BLaER1 (cell line): ENCODE data around the gene SGTB.

Experiments used
- H3K27ac ChIP-seq: shearing (Covaris generic); formaldehyde crosslinking; 2 replicates; pipeline ENCODE4 v1.8.1; 2022
- H3K27me3 ChIP-seq: shearing (Covaris generic); formaldehyde crosslinking; 2 replicates; pipeline ENCODE4 v1.8.1; 2022
- H3K36me3 ChIP-seq: shearing (Covaris generic); formaldehyde crosslinking; 2 replicates; pipeline ENCODE4 v1.8.1; 2022
- H3K4me1 ChIP-seq: shearing (Covaris generic); formaldehyde crosslinking; 2 replicates; pipeline ENCODE4 v1.8.1; 2022
- H3K4me2 ChIP-seq: shearing (Covaris generic); formaldehyde crosslinking; 2 replicates; pipeline ENCODE4 v1.8.1; 2022
- H3K4me3 ChIP-seq: shearing (Covaris generic); formaldehyde crosslinking; 2 replicates; pipeline ENCODE4 v1.8.1; 2022
- H3K9ac ChIP-seq: shearing (Covaris generic); formaldehyde crosslinking; 2 replicates; pipeline ENCODE4 v1.8.1; 2022
- H3K9me3 ChIP-seq: shearing (Covaris generic); formaldehyde crosslinking; 2 replicates; pipeline ENCODE4 v1.8.1; 2022
- H4K20me1 ChIP-seq: shearing (Covaris generic); formaldehyde crosslinking; 2 replicates; pipeline ENCODE4 v1.8.1; 2022
- Cebpa-rat ChIP-seq: shearing (Covaris generic); IDR thresholded peaks from 2 replicates; pipeline ENCODE4 v1.8.1; 2022

The SGTB gene

DNA sequence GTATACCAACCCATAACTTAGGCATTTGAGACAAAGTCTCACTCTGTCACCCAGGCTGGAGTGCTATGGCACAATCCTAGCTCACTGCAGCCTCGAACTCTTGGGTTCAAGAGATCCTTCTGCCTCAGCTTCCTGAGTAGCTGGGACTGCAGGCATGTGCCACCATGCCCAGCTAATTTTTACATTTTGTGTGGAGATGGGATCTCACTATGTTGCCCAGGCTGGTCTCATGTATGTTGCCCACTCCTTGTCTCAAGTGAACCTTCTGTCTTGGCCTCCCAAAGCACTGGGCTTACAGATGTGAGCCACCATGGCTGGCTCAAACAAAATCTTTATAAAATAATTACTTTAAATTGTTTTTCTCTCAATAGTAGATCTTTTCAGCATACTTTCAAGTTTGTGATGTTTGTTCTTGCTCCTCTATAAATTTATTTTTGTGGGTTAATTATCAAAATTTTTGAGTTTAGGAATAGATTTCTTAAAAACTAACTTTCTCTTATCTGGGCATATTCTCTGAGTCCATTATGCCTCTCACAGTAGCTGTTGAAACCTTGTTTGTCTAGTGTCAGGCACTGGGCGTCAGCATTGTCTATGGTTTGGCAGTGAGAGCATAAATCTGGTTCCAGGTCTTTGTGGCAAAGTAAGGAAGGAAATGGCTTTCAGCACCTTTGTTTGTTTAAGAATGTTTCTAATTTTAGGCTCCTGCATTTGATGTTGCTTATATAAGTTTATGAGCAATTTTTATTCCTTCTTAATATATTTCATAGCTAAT is 38.8 kb upstream of the SGTB start:
- Histone ChIP-seq H3K9me3 (no peaks in the 10 kb centered on the region), H3K4me3 (no peak overlapping the region), H3K27me3 (no peaks in the 10 kb centered on the region), H3K27ac (no peak overlapping the region), H3K9ac (no peak overlapping the region), H3K4me1 (peaks cover 4% of the 10 kb centered on the region; the same call in 1 of the 2 replicates), H3K4me2 (no peak overlapping the region), H3K36me3 (peaks cover 32% of the 10 kb centered on the region), H4K20me1 (peaks cover 18% of the 10 kb centered on the region; the same call in 1 of the 2 replicates)
- no peak for TF ChIP-seq Cebpa-rat

GRCh38 chr5:65758546-65759144 is 36.7 kb upstream of the SGTB start:
- no peak overlapping the region for H3K9ac ChIP-seq
- no peak for TF ChIP-seq Cebpa-rat
- no peaks in the 10 kb centered on the region for H3K9me3 ChIP-seq
- H3K27ac ChIP-seq: no peak overlapping the region
- H4K20me1 ChIP-seq: peaks cover 33% of the 10 kb centered on the region; the same call in 1 of the 2 replicates
- H3K4me1 ChIP-seq: peaks cover 4% of the 10 kb centered on the region; the same call in 1 of the 2 replicates
- no peaks in the 10 kb centered on the region for H3K27me3 ChIP-seq
- no peak overlapping the region for H3K4me3 ChIP-seq
- peaks cover 28% of the 10 kb centered on the region for H3K36me3 ChIP-seq
- no peak overlapping the region for H3K4me2 ChIP-seq

GRCh38 chr5:65753189-65753588 is 31.3 kb upstream of the SGTB start:
- H4K20me1 ChIP-seq: peaks cover 69% of the 10 kb centered on the region; the same call in 1 of the 2 replicates
- H3K4me1 ChIP-seq: no peaks in the 10 kb centered on the region
- no peaks in the 10 kb centered on the region for H3K27me3 ChIP-seq
- TF ChIP-seq Cebpa-rat: no peak
- peaks cover 6% of the 10 kb centered on the region for H3K9me3 ChIP-seq
- no peaks in the 10 kb centered on the region for H3K36me3 ChIP-seq
- H3K4me2 ChIP-seq: no peak overlapping the region
- H3K4me3 ChIP-seq: no peak overlapping the region
- no peak overlapping the region for H3K27ac ChIP-seq
- H3K9ac ChIP-seq: no peak overlapping the region

DNA sequence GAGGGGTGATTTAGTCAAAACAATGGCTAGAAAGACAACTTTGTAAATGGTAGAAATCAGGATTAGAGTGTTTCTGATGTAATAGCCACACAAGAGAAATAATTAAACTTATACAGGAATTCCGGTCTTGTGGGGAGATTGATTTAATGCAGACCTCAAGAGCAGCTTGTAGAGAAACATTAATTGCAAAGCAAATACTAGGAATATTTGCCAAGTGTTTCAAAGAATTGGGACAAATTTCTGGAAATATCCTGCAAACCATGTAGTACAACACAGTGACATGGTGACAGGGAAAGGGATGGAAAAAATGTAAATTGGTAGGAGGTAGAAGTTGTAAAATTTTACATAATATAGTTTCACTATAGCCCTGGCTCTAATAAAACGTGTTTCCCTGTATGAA is 29.0 kb upstream of the SGTB start:
- H3K4me3 ChIP-seq: no peak overlapping the region
- TF ChIP-seq Cebpa-rat: no peak
- H3K27me3 ChIP-seq: no peaks in the 10 kb centered on the region
- no peak overlapping the region for H3K9ac ChIP-seq
- H3K36me3 ChIP-seq: peaks cover 5% of the 10 kb centered on the region; the same call in 1 of the 2 replicates
- H3K9me3 ChIP-seq: peaks cover 13% of the 10 kb centered on the region
- H3K4me1 ChIP-seq: no peaks in the 10 kb centered on the region
- peaks cover 54% of the 10 kb centered on the region; the same call in 1 of the 2 replicates for H4K20me1 ChIP-seq
- no peak overlapping the region for H3K27ac ChIP-seq
- no peak overlapping the region for H3K4me2 ChIP-seq

GRCh38 chr5:65749956-65750355 is 28.0 kb upstream of the SGTB start:
- Histone ChIP-seq H3K27ac (no peak overlapping the region), H3K4me2 (no peak overlapping the region), H3K4me1 (no peaks in the 10 kb centered on the region), H3K9me3 (peaks cover 13% of the 10 kb centered on the region), H3K27me3 (no peaks in the 10 kb centered on the region), H3K9ac (no peak overlapping the region), H3K4me3 (no peak overlapping the region), H3K36me3 (peaks cover 5% of the 10 kb centered on the region; the same call in 1 of the 2 replicates), H4K20me1 (peaks cover 48% of the 10 kb centered on the region; the same call in 1 of the 2 replicates)
- TF ChIP-seq Cebpa-rat: no peak

DNA sequence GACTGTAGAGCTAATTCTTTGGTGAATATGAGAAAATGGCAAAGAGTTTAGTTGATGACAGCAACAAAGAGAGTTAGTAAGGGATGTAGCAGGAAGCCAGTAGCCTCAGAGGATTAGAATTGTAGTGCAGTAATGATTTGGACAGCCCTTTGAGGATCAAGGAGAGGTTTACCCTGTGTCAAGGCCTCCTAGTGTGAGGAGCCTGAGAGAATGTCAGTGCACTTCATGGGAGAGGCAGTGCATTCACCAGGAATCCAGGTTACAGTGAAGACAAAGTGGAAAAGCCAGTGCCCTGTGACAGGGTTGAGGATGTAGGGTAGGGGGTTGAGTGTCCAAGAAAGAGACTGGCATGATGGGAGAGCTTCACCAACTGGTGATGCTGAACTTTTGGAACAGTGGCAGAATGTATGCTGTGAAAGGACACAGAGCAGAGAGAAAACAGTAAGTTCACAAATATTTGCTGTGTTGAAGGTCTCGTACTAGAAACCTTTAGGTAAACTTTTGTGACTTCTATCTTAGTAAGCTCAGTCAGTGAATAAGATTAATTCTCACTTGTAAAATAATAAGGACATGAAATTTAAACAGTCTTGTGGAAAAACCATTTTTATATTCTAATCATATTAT is 27.4 kb upstream of the SGTB start:
- H3K4me2 ChIP-seq: no peak overlapping the region
- TF ChIP-seq Cebpa-rat: no peak
- H3K27ac ChIP-seq: no peak overlapping the region
- peaks cover 5% of the 10 kb centered on the region; the same call in 1 of the 2 replicates for H3K36me3 ChIP-seq
- H3K9ac ChIP-seq: no peak overlapping the region
- H3K9me3 ChIP-seq: peaks cover 13% of the 10 kb centered on the region
- no peaks in the 10 kb centered on the region for H3K4me1 ChIP-seq
- no peaks in the 10 kb centered on the region for H3K27me3 ChIP-seq
- no peak overlapping the region for H3K4me3 ChIP-seq
- peaks cover 43% of the 10 kb centered on the region; the same call in 1 of the 2 replicates for H4K20me1 ChIP-seq

DNA sequence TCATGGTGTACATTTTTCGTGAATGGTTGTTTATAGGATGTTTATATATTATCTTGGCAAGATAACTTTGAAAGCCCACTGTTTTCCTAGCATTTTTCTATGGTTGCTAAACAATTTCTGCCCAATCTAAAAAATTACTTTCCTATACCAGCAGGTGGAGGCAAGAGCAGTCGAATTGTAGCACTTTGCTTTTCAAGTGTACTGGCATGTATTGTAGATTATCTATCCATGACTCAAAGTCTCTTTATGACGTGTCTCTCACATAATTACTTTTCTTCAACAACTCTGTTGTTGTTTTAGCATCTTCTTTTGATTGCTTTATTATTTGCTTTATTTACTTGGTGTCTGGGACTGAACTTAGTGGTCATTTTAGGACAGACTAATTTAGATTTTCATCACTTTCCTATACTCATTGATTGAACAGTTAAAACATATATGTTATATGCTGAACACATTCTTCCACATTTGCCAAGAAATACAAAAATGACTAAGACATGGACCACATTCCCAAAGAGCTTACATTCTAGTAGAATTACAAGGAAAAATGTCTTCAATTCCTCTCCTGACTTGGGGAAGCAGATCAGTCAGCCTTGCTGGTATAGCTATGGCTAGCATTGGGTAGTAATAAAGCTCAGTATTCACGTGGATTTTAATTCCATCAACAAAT is 20.8 kb upstream of the SGTB start:
- H3K4me3 ChIP-seq: no peak overlapping the region
- H3K4me2 ChIP-seq: no peak overlapping the region
- H3K9me3 ChIP-seq: 0 out of 2 replicates have a peak, but pooled peaks cover 5% of the 10 kb centered on the region
- no peaks in the 10 kb centered on the region for H3K27me3 ChIP-seq
- peaks cover 32% of the 10 kb centered on the region for H4K20me1 ChIP-seq
- TF ChIP-seq Cebpa-rat: no peak
- no peak overlapping the region for H3K9ac ChIP-seq
- H3K27ac ChIP-seq: no peak overlapping the region
- no peaks in the 10 kb centered on the region for H3K4me1 ChIP-seq
- H3K36me3 ChIP-seq: peaks cover 5% of the 10 kb centered on the region; the same call in 1 of the 2 replicates

DNA sequence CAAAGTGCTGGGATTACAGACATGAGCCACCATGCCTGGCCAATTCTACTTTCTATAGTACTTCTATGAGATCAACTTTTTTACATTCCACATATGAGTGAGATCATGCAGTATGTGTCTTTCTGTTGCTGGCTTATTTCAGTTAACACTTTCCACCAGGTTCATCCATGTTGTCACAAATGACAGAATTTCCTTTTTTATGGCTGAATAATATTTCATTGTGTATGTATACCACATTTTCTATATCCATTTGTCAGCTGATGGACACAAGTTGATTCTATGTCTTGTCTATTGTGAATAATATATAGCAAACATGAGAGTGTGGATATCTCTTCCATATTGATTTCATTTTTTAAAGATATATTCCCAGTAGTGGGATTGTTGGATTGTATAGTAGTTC is 17.3 kb upstream of the SGTB start:
- Histone ChIP-seq H4K20me1 (peaks cover 53% of the 10 kb centered on the region), H3K36me3 (no peaks in the 10 kb centered on the region), H3K9ac (no peak overlapping the region), H3K9me3 (no peaks in the 10 kb centered on the region), H3K27me3 (no peaks in the 10 kb centered on the region), H3K4me3 (no peak overlapping the region), H3K27ac (no peak overlapping the region), H3K4me1 (0 out of 2 replicates have a peak, but pooled peaks cover 5% of the 10 kb centered on the region), H3K4me2 (no peak overlapping the region)
- no peak for TF ChIP-seq Cebpa-rat

DNA sequence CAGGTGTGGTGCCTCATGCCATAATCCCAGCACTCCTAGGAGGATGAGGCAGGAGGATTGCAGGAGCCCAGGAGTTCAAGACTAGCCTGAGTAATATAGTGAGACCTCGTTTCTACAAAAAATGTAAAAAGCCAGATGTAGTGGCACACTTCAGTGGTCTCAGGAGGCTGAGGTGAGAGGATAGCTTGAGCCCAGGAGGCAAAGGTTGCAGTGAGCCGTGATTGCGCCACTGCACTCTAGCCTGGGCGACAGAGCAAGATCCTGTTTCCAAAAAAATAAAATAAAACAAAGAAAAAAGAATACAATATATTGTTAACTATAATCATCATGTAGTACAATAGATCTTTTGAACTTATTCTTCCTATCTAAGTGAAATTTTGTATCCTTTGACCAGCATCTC is 16.4 kb upstream of the SGTB start:
- peaks cover 53% of the 10 kb centered on the region for H4K20me1 ChIP-seq
- 0 out of 2 replicates have a peak, but pooled peaks cover 6% of the 10 kb centered on the region for H3K4me1 ChIP-seq
- no peak for TF ChIP-seq Cebpa-rat
- H3K4me2 ChIP-seq: no peak overlapping the region
- H3K4me3 ChIP-seq: no peak overlapping the region
- H3K9ac ChIP-seq: no peak overlapping the region
- H3K9me3 ChIP-seq: no peaks in the 10 kb centered on the region
- H3K36me3 ChIP-seq: no peaks in the 10 kb centered on the region
- H3K27ac ChIP-seq: no peak overlapping the region
- H3K27me3 ChIP-seq: no peaks in the 10 kb centered on the region
